Type B pancreatic cell (in vitro differentiated cells): ENCODE data around the gene GPC6. TPM values are rescaled to one million over a fixed set of nuclear protein-coding genes. Genes with fewer than 3 reads are reported as not detected.

Source experiments
- DNase-seq: peaks from one replicate; pipeline ENCODE4 v3.0.0; 2021; ENCODE audit warnings: mixed read lengths; ENCODE audit not compliant: unreplicated experiment; ENCODE audit errors: extremely low spot score
- H3K27ac Mint-ChIP-seq: 2 replicates; pipeline ENCODE4 v1.8.0; 2021; ENCODE audit warnings: mild to moderate bottlenecking, mixed read lengths
- H3K27me3 Mint-ChIP-seq: 2 replicates; pipeline ENCODE4 v1.8.0; 2021; ENCODE audit warnings: mixed read lengths
- H3K36me3 Mint-ChIP-seq: 2 replicates; pipeline ENCODE4 v1.8.0; 2021; ENCODE audit warnings: mixed read lengths
- H3K4me1 Mint-ChIP-seq: one replicate; pipeline ENCODE4 v1.8.0; 2021; ENCODE audit warnings: mixed read lengths; ENCODE audit not compliant: unreplicated experiment
- H3K4me3 Mint-ChIP-seq: 2 replicates; pipeline ENCODE4 v1.8.0; 2021; ENCODE audit warnings: mild to moderate bottlenecking, mixed read lengths
- H3K9me3 Mint-ChIP-seq: 2 replicates; pipeline ENCODE4 v1.8.0; 2021; ENCODE audit warnings: mixed read lengths
- total RNA-seq: library from RNA; stranded (reverse); gene quantifications from 2 replicates; pipeline ENCODE4 v1.2.1, GENCODE V29; 2021; ENCODE audit warnings: low replicate concordance
- TF ChIP-seq, protein P1 (sequence below): fragments of 200-600 bp; sonication (generic); conservative IDR thresholded peaks from 2 replicates; pipeline ENCODE4 v1.5.0; 2021; ENCODE audit warnings: antibody characterized with exemption, mild to moderate bottlenecking

Gene GPC6
- total RNA-seq, 1 donor from 2014 or later, result 30.5 TPM

DNA sequence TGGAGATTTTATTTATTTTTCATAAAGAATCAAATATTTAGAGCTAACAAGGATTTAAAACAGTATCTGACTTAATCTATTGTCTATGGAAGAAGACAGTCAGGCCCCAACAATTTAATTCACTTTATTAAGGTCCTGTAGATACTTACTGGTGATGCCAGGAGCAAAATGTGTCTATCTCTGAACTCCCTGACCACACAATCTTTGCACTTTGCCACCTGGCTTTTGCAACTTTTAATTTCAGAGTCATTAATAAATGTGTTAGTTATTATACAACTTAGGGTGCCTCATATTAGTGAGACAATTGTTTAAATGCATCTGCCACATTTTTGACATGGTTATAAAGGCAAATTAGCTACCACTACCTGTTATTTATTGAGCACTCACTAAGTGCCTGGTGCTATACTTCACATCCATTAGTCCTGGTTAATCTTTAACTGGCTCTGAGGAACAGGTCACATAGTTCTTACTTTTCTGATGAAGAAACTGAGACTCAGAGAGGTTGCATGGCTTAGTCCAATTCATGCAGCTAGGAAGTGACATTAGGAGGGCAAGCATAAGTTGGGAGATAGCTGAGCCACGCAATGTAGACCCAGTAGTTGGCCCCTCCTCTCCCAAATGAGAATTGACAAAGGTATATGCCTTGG lies 955.0 kb downstream of the GPC6 start:
- Mint-ChIP-seq H3K36me3 (no peaks in the 10 kb centered on the region), H3K4me1 (peaks cover 7% of the 10 kb centered on the region), H3K9me3 (peaks cover 4% of the 10 kb centered on the region), H3K4me3 (no peak overlapping the region), H3K27me3 (no peaks in the 10 kb centered on the region), H3K27ac (no peak overlapping the region)
- TF ChIP-seq, protein P1, sequence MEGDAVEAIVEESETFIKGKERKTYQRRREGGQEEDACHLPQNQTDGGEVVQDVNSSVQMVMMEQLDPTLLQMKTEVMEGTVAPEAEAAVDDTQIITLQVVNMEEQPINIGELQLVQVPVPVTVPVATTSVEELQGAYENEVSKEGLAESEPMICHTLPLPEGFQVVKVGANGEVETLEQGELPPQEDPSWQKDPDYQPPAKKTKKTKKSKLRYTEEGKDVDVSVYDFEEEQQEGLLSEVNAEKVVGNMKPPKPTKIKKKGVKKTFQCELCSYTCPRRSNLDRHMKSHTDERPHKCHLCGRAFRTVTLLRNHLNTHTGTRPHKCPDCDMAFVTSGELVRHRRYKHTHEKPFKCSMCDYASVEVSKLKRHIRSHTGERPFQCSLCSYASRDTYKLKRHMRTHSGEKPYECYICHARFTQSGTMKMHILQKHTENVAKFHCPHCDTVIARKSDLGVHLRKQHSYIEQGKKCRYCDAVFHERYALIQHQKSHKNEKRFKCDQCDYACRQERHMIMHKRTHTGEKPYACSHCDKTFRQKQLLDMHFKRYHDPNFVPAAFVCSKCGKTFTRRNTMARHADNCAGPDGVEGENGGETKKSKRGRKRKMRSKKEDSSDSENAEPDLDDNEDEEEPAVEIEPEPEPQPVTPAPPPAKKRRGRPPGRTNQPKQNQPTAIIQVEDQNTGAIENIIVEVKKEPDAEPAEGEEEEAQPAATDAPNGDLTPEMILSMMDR, result no peak
- DNase-seq, result no peak

DNA sequence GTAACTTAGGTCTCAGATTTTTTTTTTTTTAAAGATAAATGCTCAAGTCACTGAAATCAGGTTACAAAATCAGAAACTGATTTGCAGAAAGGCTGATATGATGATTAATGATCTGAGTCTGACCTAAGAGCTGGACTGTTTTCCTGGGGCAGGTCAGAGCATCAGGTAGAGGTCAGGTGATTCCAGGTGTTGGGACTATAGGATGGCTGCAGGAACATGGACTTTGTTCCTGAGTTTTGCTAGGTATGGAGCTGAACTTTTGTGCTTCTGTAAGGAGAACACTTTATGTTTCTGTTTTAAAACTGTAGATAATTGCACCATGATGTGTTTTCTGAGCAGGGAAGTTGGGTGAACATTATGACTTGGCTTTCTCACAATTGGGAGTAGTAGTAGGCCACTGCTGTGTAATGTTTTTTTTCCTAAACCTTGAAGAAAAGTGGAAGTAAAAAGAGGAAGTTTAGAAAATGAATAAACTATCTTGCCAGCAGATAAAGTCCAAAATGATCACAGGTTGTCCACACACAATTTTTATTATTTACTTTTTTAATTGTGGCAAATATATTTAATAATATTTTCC lies 955.7 kb downstream of the GPC6 start:
- TF ChIP-seq, protein P1, result no peak
- no peak overlapping the region for H3K27ac Mint-ChIP-seq
- H3K4me1 Mint-ChIP-seq, result peaks cover 7% of the 10 kb centered on the region
- no peak overlapping the region for H3K4me3 Mint-ChIP-seq
- DNase-seq, result no peak
- H3K9me3 Mint-ChIP-seq, result peaks cover 4% of the 10 kb centered on the region
- no peaks in the 10 kb centered on the region for H3K27me3 Mint-ChIP-seq
- H3K36me3 Mint-ChIP-seq, result no peaks in the 10 kb centered on the region

DNA sequence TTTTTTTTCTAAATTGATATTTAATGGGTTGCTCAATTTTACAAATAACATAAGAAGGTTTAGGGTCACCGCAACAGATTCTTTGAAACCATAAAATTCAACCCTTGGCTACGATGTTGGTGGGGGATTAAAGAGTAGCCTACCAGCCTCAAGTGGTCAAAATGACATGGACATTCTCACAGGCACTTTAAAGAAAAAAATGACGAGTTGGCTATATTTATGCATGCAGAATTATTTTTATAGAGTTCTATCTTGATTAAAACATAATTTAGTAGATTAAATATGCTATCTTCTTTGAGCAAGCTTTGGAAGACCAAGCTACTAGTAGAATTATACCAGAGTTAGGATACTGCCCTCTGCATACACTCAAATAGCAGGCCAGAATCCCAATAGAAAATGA lies 959.9 kb downstream of the GPC6 start:
- H3K4me3 Mint-ChIP-seq, result no peak overlapping the region
- H3K36me3 Mint-ChIP-seq, result no peaks in the 10 kb centered on the region
- peaks cover 7% of the 10 kb centered on the region for H3K4me1 Mint-ChIP-seq
- no peak for DNase-seq
- H3K9me3 Mint-ChIP-seq, result no peaks in the 10 kb centered on the region
- TF ChIP-seq, protein P1, result no peak
- H3K27me3 Mint-ChIP-seq, result peaks cover 4% of the 10 kb centered on the region
- no peak overlapping the region for H3K27ac Mint-ChIP-seq

DNA sequence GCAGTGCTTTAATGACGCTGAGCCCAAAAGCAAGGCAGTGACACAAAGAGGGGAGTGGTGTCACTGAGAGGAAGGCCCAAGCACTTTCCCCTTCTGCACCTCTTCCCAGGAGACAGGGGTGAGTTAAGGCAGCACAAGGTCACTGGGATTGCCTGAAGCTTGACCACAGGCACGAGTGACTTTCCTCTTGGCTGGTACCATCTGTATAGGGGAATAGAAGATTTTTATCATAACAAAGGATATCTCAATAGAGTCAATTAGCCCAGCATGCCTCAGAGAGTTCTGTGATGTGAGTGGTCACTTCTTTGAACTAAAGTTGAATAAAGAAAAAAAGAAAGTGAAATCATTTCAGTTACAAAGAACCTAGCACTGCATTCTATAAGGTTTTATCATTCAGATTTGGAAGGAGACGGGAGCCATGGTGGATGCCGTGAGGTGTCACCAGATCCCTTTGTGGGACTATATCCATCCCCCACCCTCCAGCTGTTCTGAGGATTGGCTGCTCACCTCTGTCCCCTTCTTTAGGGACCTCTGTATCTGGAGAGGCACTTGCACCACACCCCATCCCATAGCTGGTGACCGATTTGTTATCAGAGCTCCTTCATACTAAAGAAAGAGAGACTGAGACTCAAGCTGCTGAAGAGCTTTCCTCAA lies 961.7 kb downstream of the GPC6 start:
- Mint-ChIP-seq H3K4me1 (peaks cover 17% of the 10 kb centered on the region), H3K27me3 (peaks cover 8% of the 10 kb centered on the region), H3K9me3 (no peaks in the 10 kb centered on the region), H3K27ac (no peak overlapping the region), H3K4me3 (no peak overlapping the region), H3K36me3 (no peaks in the 10 kb centered on the region)
- TF ChIP-seq, protein P1, result no peak
- DNase-seq, result no peak

DNA sequence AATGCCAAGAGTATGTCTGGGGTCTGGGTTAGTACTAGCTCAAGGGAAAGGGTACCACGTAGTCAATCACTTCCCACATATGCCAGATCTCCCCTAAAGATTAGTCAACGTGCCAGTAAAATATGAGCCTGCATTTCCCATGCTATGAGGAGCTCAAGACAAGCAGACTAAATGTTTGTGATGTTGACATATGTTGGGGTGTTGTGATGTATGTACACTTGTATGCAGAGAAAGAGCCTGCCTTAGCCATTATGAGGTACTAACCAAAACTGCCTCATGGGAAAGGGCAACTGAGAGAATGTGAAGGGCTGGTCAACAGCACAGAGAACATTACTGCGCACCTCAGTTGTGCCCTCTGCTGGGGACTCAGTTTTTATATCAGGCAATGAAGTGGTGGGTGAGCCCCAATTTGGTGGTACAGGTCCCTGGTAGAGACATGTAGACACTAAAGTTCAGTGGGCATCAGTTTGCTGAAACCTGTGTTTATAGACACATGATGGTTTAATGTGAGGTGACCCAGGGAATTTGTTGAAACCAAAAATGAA lies 965.9 kb downstream of the GPC6 start:
- no peaks in the 10 kb centered on the region for H3K36me3 Mint-ChIP-seq
- H3K27me3 Mint-ChIP-seq, result peaks cover 15% of the 10 kb centered on the region
- H3K4me1 Mint-ChIP-seq, result peaks cover 24% of the 10 kb centered on the region
- TF ChIP-seq, protein P1, result peak; percentile 69
- H3K4me3 Mint-ChIP-seq, result no peak overlapping the region
- no peaks in the 10 kb centered on the region for H3K9me3 Mint-ChIP-seq
- no peak overlapping the region for H3K27ac Mint-ChIP-seq
- DNase-seq, result no peak
